ENCODE results near the gene ZCCHC12. TPM values are rescaled to one million over a fixed set of nuclear protein-coding genes. Genes with fewer than 3 reads are reported as not detected.

ZCCHC12 gene
- total RNA-seq, 1 experiment from 2014 or later: 0.87 TPM

DNA sequence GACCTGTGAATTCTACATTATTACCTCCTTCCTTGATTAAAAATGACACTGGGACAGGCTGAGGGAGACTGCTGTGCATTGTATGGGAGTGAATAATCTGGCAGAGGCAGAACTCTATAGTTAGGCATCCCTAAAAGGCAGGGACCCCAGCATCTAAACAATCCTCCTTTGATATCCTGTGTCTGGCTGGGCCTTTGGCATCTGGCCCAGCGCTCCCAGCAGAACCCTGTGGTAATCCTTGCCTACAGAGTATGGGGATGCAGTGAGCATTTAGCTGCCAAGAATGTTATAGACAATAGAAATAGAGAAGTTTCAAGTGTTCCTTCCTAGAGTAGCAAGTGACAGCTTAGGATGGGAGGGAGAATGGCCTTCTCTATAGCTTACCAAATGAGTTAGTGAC is 38.5 kb downstream of the ZCCHC12 start (continued):
- TF ChIP-seq ZNF512 (CRISPR knock-in tag; IDR thresholded peaks at IDR 0.05; ENCODE audit: borderline replicate concordance) (no peak), KAT7 (CRISPR knock-in tag; IDR thresholded peaks at IDR 0.05; ENCODE audit: borderline replicate concordance) (no peak), TEAD1 (CRISPR knock-in tag; IDR thresholded peaks at IDR 0.05) (no peak), GRHL2 (CRISPR knock-in tag; IDR thresholded peaks at IDR 0.05; ENCODE audit: insufficient replicate concordance, severe bottlenecking) (no peak), GABPB1 (CRISPR knock-in tag; IDR thresholded peaks at IDR 0.05) (no peak)
- TF ChIP-seq, protein P1, sequence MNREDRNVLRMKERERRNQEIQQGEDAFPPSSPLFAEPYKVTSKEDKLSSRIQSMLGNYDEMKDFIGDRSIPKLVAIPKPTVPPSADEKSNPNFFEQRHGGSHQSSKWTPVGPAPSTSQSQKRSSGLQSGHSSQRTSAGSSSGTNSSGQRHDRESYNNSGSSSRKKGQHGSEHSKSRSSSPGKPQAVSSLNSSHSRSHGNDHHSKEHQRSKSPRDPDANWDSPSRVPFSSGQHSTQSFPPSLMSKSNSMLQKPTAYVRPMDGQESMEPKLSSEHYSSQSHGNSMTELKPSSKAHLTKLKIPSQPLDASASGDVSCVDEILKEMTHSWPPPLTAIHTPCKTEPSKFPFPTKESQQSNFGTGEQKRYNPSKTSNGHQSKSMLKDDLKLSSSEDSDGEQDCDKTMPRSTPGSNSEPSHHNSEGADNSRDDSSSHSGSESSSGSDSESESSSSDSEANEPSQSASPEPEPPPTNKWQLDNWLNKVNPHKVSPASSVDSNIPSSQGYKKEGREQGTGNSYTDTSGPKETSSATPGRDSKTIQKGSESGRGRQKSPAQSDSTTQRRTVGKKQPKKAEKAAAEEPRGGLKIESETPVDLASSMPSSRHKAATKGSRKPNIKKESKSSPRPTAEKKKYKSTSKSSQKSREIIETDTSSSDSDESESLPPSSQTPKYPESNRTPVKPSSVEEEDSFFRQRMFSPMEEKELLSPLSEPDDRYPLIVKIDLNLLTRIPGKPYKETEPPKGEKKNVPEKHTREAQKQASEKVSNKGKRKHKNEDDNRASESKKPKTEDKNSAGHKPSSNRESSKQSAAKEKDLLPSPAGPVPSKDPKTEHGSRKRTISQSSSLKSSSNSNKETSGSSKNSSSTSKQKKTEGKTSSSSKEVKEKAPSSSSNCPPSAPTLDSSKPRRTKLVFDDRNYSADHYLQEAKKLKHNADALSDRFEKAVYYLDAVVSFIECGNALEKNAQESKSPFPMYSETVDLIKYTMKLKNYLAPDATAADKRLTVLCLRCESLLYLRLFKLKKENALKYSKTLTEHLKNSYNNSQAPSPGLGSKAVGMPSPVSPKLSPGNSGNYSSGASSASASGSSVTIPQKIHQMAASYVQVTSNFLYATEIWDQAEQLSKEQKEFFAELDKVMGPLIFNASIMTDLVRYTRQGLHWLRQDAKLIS (CRISPR knock-in tag; IDR thresholded peaks at IDR 0.05; ENCODE audit: borderline replicate concordance): no peak

GRCh38 chrX:118862979-118863378 is 39.4 kb downstream of the ZCCHC12 start:
- ChIA-PET POLR2A (no interaction called here), CTCF (interaction anchor here (0.6 to 1.1 kb wide), 4 partner anchors 24 to 374 kb away, joined by 3 read pairs; no protein-coding TSS in a partner anchor)
- Mint-ChIP-seq H3K4me1 (no peaks in the 10 kb centered on the region), H3K9me3 (no peaks in the 10 kb centered on the region), H3K27me3 (ENCODE audit: low read depth) (peaks cover 8% of the 10 kb centered on the region; the same call in 1 of the 2 replicates), H3K36me3 (no peaks in the 10 kb centered on the region), H3K4me3 (no peak overlapping the region), H3K27ac (no peak overlapping the region)
- DNase-seq (ENCODE audit: low spot score): no peak
- ATAC-seq: no peak
- no peak for TF ChIP-seq ZNF219 (CRISPR knock-in tag; IDR thresholded peaks at IDR 0.05; ENCODE audit: borderline replicate concordance)
- TF ChIP-seq EMX1 (CRISPR knock-in tag; IDR thresholded peaks at IDR 0.05): no peak
- TF ChIP-seq, protein P2, sequence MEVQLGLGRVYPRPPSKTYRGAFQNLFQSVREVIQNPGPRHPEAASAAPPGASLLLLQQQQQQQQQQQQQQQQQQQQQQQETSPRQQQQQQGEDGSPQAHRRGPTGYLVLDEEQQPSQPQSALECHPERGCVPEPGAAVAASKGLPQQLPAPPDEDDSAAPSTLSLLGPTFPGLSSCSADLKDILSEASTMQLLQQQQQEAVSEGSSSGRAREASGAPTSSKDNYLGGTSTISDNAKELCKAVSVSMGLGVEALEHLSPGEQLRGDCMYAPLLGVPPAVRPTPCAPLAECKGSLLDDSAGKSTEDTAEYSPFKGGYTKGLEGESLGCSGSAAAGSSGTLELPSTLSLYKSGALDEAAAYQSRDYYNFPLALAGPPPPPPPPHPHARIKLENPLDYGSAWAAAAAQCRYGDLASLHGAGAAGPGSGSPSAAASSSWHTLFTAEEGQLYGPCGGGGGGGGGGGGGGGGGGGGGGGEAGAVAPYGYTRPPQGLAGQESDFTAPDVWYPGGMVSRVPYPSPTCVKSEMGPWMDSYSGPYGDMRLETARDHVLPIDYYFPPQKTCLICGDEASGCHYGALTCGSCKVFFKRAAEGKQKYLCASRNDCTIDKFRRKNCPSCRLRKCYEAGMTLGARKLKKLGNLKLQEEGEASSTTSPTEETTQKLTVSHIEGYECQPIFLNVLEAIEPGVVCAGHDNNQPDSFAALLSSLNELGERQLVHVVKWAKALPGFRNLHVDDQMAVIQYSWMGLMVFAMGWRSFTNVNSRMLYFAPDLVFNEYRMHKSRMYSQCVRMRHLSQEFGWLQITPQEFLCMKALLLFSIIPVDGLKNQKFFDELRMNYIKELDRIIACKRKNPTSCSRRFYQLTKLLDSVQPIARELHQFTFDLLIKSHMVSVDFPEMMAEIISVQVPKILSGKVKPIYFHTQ (CRISPR knock-in tag; IDR thresholded peaks at IDR 0.05): no peak
- TF ChIP-seq, protein P3, sequence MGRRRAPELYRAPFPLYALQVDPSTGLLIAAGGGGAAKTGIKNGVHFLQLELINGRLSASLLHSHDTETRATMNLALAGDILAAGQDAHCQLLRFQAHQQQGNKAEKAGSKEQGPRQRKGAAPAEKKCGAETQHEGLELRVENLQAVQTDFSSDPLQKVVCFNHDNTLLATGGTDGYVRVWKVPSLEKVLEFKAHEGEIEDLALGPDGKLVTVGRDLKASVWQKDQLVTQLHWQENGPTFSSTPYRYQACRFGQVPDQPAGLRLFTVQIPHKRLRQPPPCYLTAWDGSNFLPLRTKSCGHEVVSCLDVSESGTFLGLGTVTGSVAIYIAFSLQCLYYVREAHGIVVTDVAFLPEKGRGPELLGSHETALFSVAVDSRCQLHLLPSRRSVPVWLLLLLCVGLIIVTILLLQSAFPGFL (CRISPR knock-in tag; IDR thresholded peaks at IDR 0.05; ENCODE audit: borderline replicate concordance): no peak
- TF ChIP-seq, protein P4, sequence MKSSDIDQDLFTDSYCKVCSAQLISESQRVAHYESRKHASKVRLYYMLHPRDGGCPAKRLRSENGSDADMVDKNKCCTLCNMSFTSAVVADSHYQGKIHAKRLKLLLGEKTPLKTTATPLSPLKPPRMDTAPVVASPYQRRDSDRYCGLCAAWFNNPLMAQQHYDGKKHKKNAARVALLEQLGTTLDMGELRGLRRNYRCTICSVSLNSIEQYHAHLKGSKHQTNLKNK (CRISPR knock-in tag; IDR thresholded peaks at IDR 0.05): no peak
- TF ChIP-seq CREM (CRISPR knock-in tag; IDR thresholded peaks at IDR 0.05): no peak
- no peak for TF ChIP-seq FOXP1 (CRISPR knock-in tag; IDR thresholded peaks at IDR 0.05; ENCODE audit: borderline replicate concordance)
- no peak for TF ChIP-seq RORB (CRISPR knock-in tag; IDR thresholded peaks at IDR 0.05)
- no peak for TF ChIP-seq ZNF281 (CRISPR knock-in tag; IDR thresholded peaks at IDR 0.05)
- TF ChIP-seq, protein P5, sequence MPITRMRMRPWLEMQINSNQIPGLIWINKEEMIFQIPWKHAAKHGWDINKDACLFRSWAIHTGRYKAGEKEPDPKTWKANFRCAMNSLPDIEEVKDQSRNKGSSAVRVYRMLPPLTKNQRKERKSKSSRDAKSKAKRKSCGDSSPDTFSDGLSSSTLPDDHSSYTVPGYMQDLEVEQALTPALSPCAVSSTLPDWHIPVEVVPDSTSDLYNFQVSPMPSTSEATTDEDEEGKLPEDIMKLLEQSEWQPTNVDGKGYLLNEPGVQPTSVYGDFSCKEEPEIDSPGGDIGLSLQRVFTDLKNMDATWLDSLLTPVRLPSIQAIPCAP (CRISPR knock-in tag; IDR thresholded peaks at IDR 0.05): no peak
- TF ChIP-seq, protein P6, sequence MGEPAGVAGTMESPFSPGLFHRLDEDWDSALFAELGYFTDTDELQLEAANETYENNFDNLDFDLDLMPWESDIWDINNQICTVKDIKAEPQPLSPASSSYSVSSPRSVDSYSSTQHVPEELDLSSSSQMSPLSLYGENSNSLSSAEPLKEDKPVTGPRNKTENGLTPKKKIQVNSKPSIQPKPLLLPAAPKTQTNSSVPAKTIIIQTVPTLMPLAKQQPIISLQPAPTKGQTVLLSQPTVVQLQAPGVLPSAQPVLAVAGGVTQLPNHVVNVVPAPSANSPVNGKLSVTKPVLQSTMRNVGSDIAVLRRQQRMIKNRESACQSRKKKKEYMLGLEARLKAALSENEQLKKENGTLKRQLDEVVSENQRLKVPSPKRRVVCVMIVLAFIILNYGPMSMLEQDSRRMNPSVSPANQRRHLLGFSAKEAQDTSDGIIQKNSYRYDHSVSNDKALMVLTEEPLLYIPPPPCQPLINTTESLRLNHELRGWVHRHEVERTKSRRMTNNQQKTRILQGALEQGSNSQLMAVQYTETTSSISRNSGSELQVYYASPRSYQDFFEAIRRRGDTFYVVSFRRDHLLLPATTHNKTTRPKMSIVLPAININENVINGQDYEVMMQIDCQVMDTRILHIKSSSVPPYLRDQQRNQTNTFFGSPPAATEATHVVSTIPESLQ (CRISPR knock-in tag; IDR thresholded peaks at IDR 0.05): no peak
- TF ChIP-seq ERG (CRISPR knock-in tag; IDR thresholded peaks at IDR 0.05): no peak
- TF ChIP-seq CBFB (CRISPR knock-in tag; IDR thresholded peaks at IDR 0.05; ENCODE audit: low read depth): no peak

Data from WTC11 (cell line).